ENCODE data around the gene POLE3.
A peak's percentile ranks its signal among the peaks of the same experiment; 100 is the strongest.
"Not testable (repeated sequence)": the region's sequence is repeated elsewhere in the genome, so short reads cannot be mapped to it uniquely, and the experiment has no call there.

POLE3 gene

GRCh38 chr9:113401027-113401792 is 9.3 kb downstream of the POLE3 start, which contains the start of gene ALAD:
Gene ALAD (minus strand): TSS chr9:113401284. CDS start chr9:113393559, 7,725 bp downstream.
- peak; percentile 97 for DNase-seq

GRCh38 chr9:113399646-113400200 is 10.8 kb downstream of the POLE3 start:
- no peak for DNase-seq

- no peak for DNase-seq
Observed at GRCh38 chr9:113398796-113399195, 11.7 kb downstream of the POLE3 start.

- DNase-seq: no peak
Observed at GRCh38 chr9:113397203-113397631, 13.3 kb downstream of the POLE3 start.

GRCh38 chr9:113395000-113395861 is 15.2 kb downstream of the POLE3 start:
- no peak for DNase-seq

GRCh38 chr9:113393281-113393680 is 17.2 kb downstream of the POLE3 start:
- DNase-seq: no peak

- no peak for DNase-seq
Observed at GRCh38 chr9:113391917-113392316, 18.6 kb downstream of the POLE3 start.

GRCh38 chr9:113390192-113390960 is 20.1 kb downstream of the POLE3 start:
- DNase-seq: no peak

GRCh38 chr9:113389451-113389850 is 21.0 kb downstream of the POLE3 start:
- DNase-seq: no peak

GRCh38 chr9:113388833-113389232 is 21.6 kb downstream of the POLE3 start:
- no peak for DNase-seq

- no peak for DNase-seq
Observed at GRCh38 chr9:113387560-113388230, 22.8 kb downstream of the POLE3 start.

- DNase-seq: no peak
Observed at GRCh38 chr9:113386571-113387393, 23.7 kb downstream of the POLE3 start.

GRCh38 chr9:113381909-113382411 is 28.5 kb downstream of the POLE3 start:
- DNase-seq: no peak

- not testable (repeated sequence) for DNase-seq
Observed at GRCh38 chr9:113381441-113381840, 29.0 kb downstream of the POLE3 start.

- no peak for DNase-seq
Observed at GRCh38 chr9:113380869-113381378, 29.6 kb downstream of the POLE3 start.

- DNase-seq: not testable (repeated sequence)
Observed at GRCh38 chr9:113379829-113380210, 30.7 kb downstream of the POLE3 start.

GRCh38 chr9:113379094-113379828 is 31.2 kb downstream of the POLE3 start:
- not testable (repeated sequence) for DNase-seq

GRCh38 chr9:113376634-113377567 is 33.6 kb downstream of the POLE3 start, which contains the start of gene HDHD3:
Gene HDHD3 (minus strand): TSS chr9:113376986. CDS start chr9:113374354, 2,632 bp downstream.
- peak; percentile 19 for DNase-seq

All from NCI-H1105 treated with DMSO at 0.1 percent for 48 hours (cell line).